ENCODE measurements around the gene IYD. TPM values are rescaled to one million over a fixed set of nuclear protein-coding genes. Genes with fewer than 3 reads are reported as not detected.
"Not testable (repeated sequence)": the region's sequence is repeated elsewhere in the genome, so short reads cannot be mapped to it uniquely, and the experiment has no call there.

IYD gene
- total RNA-seq, 1 experiment from 2014 or later: not detected

GRCh38 chr6:150347845-150348244 lies 21.0 kb upstream of the IYD start:
- in situ Hi-C loops (cut with HindIII; ENCODE audit: low sequenced_read_pairs): no loop called here
- DNase-seq (ENCODE audit: low spot score): no peak

DNA sequence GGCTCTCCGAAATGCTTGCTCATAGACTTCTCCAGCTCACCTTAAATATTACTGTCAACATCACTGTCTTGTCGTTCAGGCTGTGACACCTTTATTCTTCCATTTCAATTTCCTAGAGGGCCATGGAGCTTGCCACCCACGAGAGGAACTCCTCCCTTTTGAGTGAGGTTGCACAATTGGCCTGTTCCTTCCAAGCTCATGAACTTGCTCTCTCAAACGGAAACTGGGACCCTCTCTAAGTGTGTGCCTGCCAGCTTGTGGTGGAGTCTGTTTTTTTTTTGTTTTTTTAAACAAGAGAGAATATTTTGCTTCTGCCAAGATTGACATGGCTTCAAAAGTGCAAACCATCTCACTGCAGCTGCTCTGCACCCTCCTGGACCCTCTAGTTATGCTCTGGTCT lies 19.3 kb upstream of the IYD start:
- in situ Hi-C loops (cut with HindIII; ENCODE audit: low sequenced_read_pairs): no loop called here
- no peak for DNase-seq (ENCODE audit: low spot score)

DNA sequence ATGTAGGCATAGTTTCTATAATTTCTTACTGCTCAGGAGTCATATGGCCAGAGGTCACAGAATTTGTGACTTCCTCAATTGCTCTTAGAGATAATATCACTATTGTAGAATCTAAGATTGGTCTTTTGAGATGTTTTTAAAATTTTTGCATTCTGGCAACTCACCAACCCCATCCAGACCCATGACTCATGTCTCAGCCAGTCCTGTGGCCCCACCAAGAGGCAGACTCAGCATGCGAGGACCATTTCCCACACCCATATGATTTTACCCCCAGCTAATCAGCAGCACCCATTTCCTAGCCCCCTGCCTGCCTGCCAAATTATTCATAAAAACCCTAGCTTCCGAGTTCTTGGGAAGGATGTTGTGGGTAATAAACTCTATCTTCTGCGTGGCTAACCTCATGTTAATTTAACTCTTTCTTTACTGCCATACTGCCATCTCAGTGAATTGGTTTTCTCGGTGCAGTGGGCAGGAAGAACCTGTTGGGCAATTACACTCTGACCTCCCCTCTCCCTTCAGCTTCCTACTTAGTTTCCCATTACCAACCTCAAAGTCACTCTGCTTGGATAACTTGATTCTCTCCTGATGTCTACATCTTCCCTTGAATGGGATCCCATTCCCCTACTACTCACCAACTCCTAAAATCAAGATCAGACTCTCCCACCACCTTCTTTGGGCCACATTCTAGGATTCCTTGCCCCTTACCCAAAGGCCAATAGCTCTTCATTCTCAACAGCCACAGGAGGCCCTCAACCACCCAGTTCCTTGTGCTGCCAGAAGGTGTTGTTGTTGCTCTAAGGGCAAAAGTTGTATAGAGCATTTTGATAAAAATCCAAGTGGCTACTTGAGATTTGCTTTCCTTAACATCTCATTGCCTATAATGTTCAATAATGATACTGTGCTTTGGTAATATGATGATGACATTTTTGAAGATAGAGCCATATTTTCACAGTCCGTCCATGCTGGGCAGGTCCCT lies 16.2 kb upstream of the IYD start:
- no peak for DNase-seq (ENCODE audit: low spot score)

GRCh38 chr6:150353445-150353844 lies 15.4 kb upstream of the IYD start:
- in situ Hi-C loops (cut with HindIII; ENCODE audit: low sequenced_read_pairs): no loop called here
- no peak for DNase-seq (ENCODE audit: low spot score)

More for the DNA sequence above, 16.2 kb upstream of the IYD start:
- in situ Hi-C loops (cut with HindIII; ENCODE audit: low sequenced_read_pairs): no loop called here

GRCh38 chr6:150354754-150355571 lies 13.8 kb upstream of the IYD start:
- in situ Hi-C loops (cut with HindIII; ENCODE audit: low sequenced_read_pairs): no loop called here
- DNase-seq (ENCODE audit: low spot score): no peak

DNA sequence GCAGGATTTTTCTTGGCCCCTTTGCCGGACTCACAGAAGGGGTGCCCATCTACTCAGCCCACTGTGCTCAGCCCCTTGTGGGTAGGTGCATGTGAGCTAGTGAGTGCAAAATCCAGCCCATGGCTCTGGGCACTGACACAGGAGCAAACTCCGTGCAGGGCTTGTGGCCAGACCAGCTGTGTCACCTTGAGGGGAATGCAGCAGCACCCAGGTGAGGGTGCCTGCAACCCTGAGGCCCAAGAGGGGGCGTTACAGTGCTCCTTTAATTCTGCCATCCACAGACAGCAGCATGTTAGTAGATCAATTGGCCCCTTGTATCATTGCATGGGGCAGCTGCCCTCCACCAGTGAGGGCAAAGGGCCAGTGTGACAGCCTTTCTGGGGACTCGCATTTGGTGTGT lies 12.9 kb upstream of the IYD start:
- DNase-seq (ENCODE audit: low spot score): no peak
- in situ Hi-C loops (cut with HindIII; ENCODE audit: low sequenced_read_pairs): no loop called here

DNA sequence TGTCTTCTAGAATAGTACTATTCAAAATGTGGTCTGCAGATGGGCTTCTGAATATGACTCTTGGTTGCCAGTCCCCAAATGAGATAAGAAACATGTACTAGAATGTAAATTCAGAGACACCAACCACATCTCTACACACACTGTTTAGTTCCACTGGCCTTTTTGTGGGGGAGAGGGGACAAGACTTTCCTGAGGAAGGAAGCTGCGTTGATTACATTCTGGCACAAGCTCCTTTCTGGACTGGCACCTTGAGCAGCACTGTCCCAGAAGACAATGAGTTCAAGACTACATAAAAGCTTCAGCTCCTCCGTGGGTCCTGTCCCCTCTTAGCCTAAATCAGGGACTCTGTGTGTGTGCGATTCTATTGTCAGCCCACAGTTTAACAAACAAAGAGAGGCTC lies 6.9 kb upstream of the IYD start:
- no peak for DNase-seq (ENCODE audit: low spot score)
- in situ Hi-C loops (cut with HindIII; ENCODE audit: low sequenced_read_pairs): no loop called here

- no peak for DNase-seq (ENCODE audit: low spot score)
Observed at GRCh38 chr6:150363733-150364132, 5.1 kb upstream of the IYD start.

DNA sequence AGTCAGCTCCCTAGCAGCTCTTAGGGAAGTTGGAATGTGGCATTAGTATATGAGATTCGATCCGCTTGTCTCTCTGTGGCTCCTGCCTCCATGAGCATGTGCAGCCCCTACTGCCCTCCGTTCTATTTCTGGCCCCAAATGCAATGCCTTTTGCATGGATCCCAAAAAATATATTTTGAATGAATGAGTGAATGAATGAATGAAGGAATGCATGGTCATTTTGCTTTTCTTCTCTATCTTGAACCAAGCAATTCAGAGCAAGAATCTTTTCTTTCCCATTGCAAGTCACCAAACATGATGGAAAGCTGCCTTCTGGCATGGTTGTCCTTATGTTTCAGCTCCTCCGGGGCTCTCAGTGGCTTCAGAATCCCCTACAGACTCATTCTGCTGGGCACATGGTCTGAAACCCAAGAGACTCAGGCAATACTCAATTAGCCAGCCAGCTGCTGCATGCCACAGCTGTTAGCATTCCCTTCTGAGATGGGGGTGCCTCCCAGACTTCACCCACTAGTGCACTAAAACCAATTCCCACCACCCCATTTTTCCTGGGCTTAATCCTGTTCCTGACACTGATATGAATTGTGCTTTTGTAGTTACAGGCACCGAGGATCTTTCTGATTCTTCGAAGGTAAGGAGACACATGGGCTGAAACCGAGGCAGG lies 2.6 kb upstream of the IYD start:
- in situ Hi-C loops (cut with HindIII; ENCODE audit: low sequenced_read_pairs): no loop called here

More at GRCh38 chr6:150363733-150364132, 5.1 kb upstream of the IYD start:
- in situ Hi-C loops (cut with HindIII; ENCODE audit: low sequenced_read_pairs): no loop called here

DNA sequence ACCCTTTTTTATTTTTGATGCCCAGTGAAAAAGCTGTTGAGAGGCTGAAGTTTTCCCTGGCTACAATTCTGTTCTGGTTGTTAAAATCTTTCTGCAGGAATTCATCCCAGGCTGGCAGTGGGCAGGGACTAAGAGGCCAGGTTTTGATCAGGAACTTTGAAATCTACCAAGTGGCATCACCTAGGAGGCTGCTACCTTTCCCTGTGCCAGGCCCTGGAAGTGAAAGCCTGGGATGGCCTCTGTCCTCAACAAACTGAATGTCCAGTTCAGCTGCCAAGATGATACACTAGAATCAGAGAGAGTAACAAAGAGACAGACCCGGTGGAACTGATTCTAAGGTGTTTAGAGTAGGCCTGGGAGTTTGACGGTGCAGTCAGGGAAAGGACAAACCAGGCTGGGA lies 596 bp downstream of the IYD start:
- in situ Hi-C loops (cut with HindIII; ENCODE audit: low sequenced_read_pairs): no loop called here
- no peak for DNase-seq (ENCODE audit: low spot score)

More for the DNA sequence above, 2.6 kb upstream of the IYD start:
- DNase-seq (ENCODE audit: low spot score): no peak

- in situ Hi-C loops (cut with HindIII; ENCODE audit: low sequenced_read_pairs): no loop called here
- no peak for DNase-seq (ENCODE audit: low spot score)
Observed at GRCh38 chr6:150370112-150370511, 1.3 kb downstream of the IYD start.

DNA sequence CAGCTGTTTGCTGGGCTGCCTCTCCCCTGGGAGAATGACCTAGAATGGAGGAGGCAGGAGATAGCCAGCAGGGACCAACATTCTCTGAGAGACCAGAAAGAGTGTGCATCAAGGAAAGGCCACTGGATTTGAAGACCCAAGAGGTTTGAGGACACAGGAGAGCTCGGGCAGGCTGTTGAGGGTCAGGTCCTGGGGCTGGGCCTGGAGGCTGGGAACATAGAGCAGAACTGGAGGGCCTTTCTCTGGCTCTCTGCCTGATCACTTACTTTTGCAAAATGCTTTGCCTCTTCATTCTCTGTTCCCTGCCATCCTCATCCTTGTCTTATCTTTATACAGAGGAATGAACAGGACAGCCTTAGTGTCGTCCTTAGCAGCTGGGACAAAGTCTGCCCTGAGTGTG lies 2.5 kb downstream of the IYD start:
- DNase-seq (ENCODE audit: low spot score): no peak
- in situ Hi-C loops (cut with HindIII; ENCODE audit: low sequenced_read_pairs): no loop called here

DNA sequence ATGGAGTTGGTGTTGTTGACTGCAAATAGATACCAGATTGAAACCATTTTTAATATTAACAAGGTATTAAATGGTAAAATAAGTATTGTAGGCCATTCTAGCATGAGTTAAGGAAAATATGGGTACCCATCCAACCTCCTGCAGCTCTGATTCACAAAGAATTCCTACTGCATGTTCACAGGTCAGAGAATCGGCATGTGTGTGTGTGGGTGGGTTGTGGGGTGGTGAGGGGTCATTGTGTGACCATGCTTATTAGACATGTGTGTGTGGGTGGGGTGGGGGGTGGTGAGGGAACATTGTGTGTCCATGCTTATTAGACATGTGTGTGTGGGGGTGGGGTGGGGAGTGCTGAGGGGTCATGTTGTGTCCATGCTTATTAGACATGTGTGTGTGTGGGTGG lies 3.2 kb downstream of the IYD start:
- in situ Hi-C loops (cut with HindIII; ENCODE audit: low sequenced_read_pairs): no loop called here
- DNase-seq (ENCODE audit: low spot score): no peak

- DNase-seq (ENCODE audit: low spot score): peak; percentile 6
- in situ Hi-C loops (cut with HindIII; ENCODE audit: low sequenced_read_pairs): no loop called here
Observed at GRCh38 chr6:150373260-150373701, 4.5 kb downstream of the IYD start.

GRCh38 chr6:150374346-150374745 lies 5.5 kb downstream of the IYD start:
- DNase-seq (ENCODE audit: low spot score); in situ Hi-C loops (cut with HindIII; ENCODE audit: low sequenced_read_pairs): not testable (repeated sequence)

- in situ Hi-C loops (cut with HindIII; ENCODE audit: low sequenced_read_pairs): no loop called here
- DNase-seq (ENCODE audit: low spot score): peak; percentile 4
Observed at GRCh38 chr6:150377211-150377781, 8.5 kb downstream of the IYD start.

- no peak for DNase-seq (ENCODE audit: low spot score)
- in situ Hi-C loops (cut with HindIII; ENCODE audit: low sequenced_read_pairs): no loop called here
Observed at GRCh38 chr6:150380256-150380655, 11.4 kb downstream of the IYD start.

- no peak for DNase-seq (ENCODE audit: low spot score)
- in situ Hi-C loops (cut with HindIII; ENCODE audit: low sequenced_read_pairs): no loop called here
Observed at GRCh38 chr6:150382171-150382570, 13.4 kb downstream of the IYD start.

DNA sequence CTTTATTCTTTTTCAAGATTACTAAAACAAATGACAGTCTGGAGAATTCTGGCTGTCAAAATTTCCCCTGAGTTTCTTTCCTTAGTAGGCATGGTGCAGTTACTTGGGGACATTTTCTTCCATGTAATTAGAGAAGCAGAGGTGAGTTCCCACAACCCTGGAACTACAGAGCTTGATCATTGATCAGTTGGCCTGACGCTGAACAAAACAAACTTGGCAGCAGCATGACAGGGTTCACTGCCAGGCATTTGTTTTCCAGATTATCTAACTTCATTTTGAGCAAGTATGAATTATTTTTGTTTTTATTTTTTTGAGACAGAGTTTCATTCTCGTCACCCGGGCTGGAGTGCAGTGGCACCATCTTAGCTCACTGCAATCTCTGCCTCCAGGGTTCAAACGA lies 22.6 kb downstream of the IYD start:
- in situ Hi-C loops (cut with HindIII; ENCODE audit: low sequenced_read_pairs): no loop called here
- no peak for DNase-seq (ENCODE audit: low spot score)

Measured in G401 (cell line).